Measurements from ENCODE around the gene HSBP1L1. TPM values are rescaled to one million over a fixed set of nuclear protein-coding genes. Genes with fewer than 3 reads are reported as not detected.
A peak's percentile ranks its signal among the peaks of the same experiment; 100 is the strongest.
"Not testable (repeated sequence)": the region's sequence is repeated elsewhere in the genome, so short reads cannot be mapped to it uniquely, and the experiment has no call there.

Gene HSBP1L1
- polyA plus RNA-seq, 1 donor = 4.1 TPM

DNA sequence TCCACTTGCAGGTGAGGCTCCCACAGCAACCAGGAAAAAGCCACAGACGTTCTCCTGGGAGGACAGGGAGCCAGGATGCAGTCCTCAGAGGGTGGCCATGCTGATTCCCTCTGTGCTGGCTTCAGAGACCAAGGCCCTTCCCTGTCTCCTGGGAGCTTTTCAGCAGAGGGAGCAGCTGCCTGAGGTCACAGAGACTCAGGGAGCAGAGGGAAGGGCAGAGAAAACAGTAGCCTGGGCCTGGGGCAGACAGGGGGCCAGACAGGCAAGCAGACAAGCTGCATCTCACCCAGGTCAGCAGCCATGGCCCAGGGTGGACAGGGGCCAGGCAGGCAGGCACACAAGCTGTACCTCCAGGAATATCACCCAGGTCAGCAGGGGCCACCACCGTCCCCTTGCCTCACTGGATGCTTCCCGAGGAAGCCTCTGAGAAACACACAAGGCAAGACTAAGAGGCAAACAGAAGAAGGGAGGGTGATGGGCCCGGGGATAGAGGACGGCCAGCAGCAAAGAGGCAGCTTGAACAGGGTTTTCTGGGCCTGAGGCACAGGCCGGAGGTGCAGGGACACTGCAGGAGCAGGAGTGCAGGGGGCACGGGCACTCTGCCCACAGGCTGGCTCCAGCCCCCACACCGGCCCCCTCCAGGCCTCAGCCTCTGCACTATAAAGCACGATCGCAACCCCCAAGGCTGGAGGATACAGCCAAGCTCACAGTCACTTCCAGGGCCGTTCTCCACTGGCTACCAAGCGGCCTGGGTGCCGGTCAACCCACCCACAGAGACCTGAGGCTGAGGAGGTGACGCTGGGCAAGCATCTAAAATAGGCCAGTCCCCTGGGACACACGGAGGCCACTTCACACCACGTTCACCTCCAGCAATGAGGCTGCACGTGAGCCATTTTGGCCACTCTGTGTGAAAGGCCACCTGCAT, 19.1 kb upstream of the HSBP1L1 start:
- DNase-seq = no peak

DNA sequence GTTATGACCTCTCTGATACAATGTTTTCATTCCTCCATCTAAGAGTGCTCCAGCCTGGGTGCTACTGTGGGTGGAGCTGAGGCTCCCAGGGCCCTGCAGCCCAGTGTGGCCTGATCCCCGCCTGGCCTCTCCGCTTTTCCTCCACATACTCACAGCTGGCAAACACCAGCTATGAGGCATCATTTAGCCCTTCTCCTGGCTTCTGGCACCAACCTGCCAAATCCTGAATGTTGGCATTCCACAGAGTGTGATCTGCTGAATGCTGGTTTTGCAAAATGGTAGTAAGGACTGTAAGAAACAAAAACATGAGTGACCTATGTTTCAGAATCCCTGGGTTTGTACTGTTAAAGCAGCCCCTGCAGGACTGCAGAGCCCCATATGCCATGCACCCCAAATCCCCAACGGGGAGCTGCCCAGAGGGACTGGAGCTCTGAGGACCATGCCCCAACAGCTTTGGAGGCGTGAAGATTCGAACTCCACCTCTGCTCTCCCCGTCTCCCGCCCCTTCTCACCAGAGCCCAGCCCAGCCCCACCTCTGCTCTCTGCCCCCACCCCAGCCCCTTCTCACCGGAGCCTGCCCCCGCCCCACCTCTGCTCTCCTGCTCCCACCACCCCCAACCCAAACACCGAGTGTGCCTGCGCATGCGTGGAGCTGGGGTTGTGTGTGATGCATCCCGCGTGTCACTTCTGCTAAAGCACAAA, 17.2 kb upstream of the HSBP1L1 start:
- DNase-seq = no peak

DNA sequence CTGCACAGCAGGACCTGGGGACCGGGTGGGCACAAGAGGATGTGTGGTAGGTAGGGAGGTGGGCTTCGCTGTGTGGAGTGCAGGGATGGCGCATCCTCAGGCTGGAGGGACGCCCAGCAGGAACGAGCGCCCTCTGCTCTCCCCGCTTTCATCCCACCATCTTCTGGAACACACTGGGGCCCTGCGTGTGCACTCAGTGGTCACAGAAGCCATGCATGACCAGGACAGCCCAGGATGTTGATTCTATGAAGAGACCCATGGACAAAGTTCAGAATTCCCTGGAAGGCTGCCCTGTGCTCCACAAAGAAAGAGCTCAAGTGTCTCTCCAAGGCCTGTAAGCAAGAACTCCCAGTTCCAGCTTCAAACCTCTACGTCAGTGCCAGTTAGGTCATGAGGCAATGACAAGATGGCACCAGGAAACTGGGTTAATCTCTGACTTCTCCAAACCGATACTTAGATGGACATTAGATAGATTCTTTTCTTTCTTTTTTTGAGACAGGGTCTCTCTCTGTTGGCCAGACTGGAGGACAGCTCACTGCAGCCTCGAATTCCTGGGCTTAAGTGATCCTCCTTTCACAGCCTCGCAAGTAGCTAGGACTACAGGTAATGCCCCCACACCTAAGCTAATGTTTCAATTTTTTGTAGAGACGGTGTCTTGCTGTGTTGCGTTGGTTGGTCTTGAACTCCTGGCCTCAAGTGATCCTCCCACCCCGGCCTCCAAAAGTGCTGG, 16.4 kb upstream of the HSBP1L1 start:
- no peak for DNase-seq

DNA sequence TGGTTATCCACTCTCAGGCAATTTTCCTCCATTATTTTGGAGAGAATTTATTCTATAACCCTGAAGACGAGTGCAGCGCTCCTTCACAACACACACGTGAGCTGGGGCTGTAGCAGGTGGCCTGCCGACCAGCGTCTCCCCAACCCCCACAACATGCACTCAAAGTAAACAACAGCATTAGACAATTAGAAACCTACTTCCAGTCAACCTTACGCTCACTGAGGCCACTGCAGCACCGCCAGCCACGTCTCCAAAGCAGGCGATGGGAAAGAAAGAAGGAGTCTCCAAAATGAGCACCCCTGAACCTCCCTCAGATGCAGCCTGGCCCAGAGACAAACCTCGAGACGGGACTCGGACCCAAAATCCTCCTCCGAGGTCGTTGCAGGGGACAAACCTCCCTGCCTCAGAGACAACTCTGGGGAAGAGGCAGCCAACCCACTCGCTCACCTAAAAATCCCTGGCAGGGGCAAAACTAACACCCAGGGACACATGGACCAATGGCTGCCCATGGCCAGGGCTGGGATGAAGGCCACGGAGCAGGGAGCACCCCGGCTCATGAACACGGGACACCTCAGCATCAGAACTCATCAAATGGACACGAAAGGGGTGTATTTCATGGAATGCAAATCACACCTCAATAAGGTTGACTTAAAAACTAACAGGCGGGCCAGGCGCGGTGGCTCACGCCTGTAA, 15.6 kb upstream of the HSBP1L1 start:
- DNase-seq = no peak

DNA sequence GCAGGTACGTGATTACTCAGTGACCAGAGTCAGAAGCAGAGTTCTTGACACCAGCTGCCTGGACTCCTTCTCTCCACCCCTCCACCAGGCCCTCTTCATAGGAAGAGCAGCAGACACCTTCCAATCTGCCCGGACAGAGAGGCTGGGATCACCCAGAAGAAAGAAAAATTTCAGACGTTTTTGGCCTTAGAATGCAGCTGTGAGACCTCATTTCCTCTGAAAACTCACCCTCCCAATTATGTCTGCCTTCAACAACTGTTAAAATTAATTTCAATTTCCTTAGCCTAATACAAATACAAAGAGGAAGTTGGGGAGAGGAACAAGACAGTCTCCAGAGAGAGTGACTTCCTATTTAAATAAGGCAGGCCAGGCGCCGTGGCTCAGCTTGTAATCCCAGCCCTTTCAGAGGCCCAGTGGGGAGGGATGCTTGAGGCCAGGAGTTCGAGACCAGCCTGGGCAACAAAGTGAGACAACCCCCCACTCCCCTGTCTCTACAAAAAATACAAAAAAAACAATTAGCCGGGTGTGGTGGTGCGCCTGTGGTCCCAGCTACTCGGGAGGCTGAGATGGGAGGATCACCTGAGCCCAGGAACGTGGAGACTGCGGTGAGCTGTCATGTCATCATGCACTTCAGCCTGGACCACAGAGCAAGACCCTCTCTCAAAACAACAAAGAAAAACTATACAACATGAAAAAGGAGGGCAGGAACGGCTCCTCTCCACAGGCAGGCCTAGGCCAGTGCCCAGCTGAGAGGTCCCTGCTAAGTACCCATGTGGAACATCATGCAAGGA, 14.6 kb upstream of the HSBP1L1 start:
- no peak for DNase-seq

DNA sequence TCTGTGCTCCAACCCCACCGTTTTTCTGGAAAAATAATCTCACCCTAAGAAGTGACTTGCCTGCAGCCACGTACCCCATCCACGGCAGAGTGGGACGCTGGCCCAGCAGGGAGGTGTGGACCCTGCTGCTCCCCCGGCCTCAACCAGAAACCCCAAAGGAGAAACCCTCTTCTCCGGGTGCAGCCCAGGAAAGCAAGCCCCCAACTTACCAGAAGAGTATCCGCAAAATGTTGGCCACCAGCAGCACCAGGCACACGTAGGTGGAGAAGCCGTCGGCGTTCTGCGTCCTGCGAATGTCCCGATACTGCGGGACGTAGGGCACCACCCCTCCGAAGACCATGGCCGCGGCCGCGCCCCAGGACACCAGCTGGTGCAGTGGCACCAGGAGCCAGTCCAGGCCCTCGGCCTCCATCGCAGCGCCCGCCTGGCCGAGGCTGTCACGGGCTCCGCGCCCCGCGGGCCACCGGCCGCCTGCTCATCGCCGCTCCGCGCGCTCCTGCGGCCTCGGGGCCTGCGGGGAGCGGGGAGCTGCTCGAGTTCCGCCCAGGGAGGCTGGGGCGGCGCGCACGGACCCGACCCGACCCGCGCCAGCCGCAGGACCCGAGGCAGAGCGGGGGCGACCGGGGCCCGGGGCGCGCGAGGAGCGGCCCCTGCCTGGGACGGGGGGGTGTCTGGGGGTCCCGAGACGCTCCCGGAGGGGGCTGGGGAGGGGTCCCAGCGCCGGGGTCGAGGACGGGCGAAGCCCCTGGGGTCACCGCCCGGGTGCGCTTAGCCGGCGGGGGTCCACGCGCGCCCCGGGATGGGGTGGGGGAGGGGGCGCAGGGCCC, 13.7 kb upstream of the HSBP1L1 start:
- no peak for DNase-seq

DNA sequence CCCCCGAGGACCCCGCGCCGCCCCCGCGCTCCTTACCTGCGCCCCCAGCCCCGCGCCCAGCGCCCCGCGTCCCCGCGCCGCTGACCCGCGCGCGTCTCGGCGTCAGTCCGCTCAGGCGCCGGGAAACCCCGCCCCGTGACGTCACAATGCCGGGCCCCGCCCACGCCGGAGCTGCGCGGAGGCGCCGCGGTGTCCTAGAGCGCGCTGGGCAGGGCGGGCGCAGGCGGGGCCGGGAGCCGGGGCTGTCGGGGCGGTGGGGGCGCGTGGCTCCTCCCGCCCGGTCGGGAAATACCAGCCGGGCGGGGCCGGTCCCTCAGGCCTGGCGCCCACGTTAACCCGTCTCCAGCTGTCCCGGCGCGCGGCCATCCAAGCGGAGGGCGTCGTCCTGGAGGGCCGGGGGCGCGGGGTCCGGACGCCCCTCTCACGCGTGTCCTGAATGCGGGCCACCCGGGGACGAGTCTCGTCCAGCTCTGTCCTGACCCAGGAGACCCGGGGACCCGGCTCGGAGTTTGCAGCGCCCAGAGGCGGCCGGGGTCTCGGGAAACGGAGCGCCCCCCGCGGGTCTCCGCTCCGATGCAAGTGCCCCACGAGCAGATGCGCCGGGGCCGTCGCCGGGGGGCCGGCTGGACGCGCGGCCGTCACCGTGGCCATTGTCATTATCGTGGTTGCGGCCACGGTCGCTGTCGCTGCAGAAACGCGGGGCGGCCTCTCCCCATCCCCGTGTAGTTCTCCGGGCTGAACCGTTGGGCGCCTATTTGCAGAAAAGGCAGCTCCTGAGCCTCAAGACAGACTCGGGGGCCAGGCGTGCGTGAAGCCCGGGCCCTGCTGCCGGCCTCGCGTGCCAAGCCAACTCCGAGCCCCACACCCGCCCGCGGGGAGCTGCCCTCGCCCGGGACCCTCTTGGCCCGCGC, 12.6 kb upstream of the HSBP1L1 start, which contains the start of gene SLC66A2:
Gene SLC66A2 (minus strand): TSS at position 109 of the 911 bp plus-strand sequence. CDS start 727 bp downstream, outside the sequence.
- peak; percentile 93 for DNase-seq

DNA sequence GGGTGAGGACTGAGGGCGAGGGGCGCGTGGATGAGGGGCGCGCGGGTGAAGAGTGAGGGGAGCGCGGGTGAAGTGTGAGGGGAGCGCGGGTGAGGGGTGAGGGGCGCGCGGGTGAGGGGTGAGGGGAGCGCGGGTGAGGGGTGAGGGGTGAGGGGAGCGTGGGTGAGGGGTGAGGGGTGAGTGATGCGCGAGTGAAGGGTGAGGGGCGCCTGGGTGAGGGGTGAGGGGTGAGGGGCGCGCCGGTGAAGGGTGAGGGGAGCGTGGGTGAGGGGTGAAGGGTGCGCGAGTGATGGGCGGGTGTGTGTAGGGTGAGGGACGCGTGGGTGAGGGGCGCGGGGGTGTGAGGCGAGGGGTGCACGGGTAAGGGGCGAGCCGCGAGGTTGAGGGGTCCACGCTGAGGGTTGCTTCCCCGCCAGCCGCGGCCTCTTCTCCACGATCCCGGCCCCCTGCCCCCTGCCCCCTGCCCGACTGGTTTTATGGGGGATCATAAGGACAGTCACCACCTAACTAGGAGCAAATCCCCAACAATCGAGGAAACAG, 11.9 kb upstream of the HSBP1L1 start:
- DNase-seq = no peak

DNA sequence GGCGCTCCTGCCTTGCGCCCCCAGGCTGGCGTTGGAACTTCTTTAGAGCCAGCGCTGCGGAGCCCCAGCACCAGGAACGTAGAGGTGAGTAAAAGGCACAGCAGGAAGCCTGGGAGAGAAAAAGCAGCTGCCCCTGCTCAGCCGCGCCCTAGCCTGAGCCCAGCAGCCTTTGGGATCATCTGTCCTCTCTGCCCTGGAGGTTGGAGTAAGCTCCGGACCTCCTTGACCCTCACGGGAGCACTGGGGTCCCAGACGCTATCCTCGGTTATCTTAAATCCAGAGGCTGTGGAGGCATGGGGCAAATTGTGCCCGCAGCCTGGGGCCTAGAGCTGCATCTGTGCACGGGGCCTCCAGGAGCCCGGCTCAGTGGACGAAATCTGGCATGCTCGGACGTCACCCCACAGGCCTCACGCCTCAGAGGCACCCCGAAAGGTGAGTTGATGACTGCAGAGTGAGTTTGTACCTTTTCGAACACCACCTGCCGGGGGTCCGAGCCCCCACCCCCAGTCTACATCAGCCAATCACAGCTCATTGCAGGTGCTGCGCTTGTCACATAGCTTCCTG, 11.4 kb upstream of the HSBP1L1 start:
- no peak for DNase-seq

DNA sequence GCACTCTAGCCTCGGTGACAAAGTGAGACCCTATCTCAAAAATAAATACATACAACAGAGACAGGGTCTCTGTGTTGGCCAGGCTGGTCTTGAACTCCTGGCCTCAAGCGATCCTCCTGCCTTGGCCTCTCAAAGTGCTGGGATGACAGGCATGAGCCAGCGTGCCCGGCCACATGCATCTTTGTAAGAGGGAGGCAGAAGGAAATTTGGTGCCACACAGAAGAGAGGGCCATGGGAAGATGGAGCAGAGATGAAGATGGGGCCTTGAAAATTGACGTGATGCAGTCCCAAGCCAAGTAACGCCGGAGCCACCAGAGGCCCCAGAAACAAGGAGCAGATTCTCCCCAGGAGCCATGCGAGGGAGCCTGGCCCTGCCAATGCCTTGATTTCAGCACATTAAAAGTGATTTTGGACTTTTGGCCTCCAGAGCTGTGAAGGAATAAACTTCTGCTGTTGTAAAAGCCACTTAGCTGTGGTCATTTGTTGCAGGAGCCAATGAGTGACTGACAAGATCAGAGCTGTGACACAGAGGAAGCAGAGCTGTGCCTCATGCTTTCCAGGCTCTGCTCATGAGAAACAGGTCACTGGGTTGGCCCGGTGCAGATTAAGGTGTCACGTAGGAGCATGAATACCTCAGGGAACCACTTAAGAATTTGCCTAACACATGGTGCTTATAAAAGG, 10.3 kb upstream of the HSBP1L1 start:
- DNase-seq = no peak

DNA sequence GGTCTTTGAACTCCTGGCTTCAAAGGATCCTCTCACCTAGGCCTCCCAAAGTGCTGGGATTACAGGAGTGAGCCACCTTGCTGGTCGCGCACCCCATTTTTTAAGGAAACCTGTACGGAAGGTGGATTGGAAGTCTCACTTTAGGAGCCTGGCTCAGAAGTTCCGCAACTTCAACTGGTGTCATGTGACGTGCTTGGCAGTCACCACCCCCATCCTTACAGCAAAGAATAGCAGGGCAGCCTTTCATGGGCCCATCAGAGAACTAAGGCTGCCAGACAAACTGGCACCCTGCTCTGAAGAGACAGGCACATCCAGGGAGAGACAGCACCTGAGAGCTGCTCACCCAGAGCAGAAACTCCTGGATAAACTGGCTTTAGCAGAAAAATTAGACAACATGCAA, 9.7 kb upstream of the HSBP1L1 start:
- no peak for DNase-seq

DNA sequence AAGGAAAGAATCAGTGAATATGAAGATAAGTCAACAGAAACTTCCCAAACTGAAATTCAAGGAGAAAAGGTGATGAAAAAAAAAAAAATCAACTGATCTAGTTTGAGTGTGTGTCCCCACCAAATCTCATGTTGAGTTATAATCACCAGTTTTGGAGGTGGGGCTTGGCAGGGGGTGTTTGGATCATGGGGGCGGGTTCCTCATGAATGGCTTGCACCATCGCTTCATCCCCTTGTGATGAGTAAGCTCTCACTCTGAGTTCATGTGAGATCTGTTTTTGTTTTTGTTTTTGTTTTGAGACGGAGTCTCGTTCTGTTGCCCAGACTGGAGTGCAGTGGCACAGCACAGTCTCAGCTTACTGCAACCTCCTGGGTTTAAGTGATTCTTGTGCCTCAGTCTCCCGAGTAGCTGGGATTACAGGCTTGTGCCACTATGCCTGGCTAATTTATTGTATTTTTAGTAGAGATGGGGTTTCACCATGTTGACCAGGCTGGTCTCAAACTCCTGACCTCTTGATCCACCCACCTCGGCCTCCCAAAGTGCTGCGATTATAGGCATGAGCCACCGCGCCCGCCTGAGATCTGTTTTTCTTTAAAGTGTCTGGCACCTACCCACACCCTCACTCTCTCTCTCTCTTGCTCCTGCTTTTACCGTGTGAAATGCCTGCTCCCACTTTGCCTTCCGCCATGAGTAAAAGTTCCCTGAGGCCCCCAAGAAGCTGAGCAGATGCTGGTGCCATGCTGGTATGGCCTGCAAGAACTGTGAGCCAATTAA, 9.0 kb upstream of the HSBP1L1 start:
- DNase-seq = no peak

DNA sequence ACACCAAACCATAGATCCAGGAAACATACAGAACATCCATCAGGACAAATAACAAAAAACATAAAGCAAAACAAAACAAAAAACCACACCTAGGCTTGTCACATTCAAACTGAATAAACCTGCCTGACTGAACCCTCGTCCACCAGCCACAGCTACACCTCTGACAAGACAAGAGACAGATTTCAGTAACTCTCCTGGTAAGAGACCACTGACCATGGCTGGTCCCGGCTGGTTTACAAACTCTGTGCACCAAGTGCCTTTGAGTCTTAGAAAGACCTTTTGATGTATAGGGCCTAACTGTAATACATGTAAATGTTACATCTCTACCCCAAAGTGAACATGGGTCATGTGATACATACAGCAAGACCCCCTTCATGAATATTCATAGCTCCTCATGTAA, 8.2 kb upstream of the HSBP1L1 start:
- DNase-seq = no peak

DNA sequence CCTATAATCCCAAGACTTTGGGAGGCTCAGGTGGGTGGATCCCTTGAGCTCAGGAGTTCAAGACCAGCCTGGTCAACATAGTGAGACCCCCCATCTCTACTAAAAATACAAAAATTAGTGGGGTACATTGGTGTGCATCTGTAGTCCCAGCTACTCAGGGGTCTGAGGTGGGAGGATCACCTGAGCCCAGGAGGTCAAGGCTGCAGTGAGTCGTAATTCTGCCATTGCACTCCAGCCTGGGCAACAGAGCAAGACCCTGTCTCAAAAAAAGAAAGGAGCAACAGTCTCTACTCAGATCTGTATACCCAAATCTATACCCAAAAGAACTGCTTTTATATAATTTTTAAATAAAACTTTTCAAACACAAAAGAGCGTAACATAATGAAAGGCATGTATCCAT, 5.5 kb upstream of the HSBP1L1 start:
- DNase-seq = no peak

DNA sequence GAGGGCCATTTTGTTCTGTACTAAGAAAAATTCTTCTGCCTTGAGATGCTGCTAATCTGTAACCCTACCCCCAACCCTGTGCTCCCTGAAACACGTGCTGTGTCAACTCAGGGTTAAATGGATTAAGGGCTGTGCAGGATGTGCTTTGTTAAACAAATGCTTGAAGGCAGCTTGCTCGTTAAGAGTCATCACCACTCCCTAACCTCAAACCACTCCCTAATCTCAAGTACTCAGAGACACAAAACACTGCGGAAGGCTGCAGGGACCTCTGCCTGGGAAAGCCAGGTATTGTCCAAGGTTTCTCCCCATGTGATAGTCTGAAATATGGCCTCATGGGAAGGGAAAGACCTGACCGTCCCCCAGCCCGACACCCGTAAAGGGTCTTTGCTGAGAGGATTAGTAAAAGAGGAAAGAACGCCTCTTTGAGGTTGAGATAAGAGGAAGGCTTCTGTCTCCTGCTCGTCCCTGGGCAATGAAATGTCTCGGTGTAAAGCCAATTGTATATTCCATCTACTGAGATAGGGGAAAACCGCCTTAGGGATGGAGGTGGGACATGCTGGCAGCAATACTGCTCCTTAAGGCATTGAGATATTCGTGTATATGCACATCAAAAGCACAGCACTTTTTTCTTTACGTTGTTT, 4.2 kb upstream of the HSBP1L1 start:
- DNase-seq = not testable (repeated sequence)

DNA sequence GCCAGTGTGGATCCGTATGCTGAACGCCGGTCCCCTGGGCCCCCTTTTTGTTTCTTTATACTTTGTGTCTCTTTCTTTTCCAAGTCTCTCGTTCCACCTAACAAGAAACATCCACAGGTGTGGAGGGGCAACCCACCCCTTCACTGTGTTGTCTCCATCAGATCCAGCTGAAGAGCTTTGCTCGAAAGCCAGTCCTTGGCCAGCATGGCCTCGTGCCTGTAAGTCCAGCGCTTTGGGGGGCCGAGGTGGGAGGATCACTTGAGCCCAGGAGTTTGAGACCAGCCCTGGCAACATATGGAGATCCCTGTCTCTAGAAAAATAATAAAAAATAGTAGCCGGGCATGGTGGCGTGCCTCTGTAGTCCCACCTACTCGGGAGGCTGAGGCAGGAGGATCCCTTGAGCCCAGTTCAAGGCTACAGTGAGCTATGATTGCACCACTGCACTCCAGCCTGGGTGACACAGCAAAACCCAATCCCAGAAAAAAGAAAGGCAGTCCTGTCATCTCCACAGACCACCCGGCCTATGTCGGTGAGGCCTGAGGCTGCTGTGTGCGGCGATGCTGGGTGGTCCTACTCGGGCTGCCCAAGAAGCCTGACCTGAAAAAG, 3.4 kb upstream of the HSBP1L1 start:
- DNase-seq = no peak
